IMR-90 (cell line): ENCODE measurements around the gene BCL2L12. TPM values are rescaled to one million over a fixed set of nuclear protein-coding genes. Genes with fewer than 3 reads are reported as not detected.

Source experiments
- ATAC-seq: fragments of 200-7000 bp; cut with Tn5 transposase; 2 replicates; pipeline ENCODE4 v1.9.1; 2020; ENCODE audit warnings: low read depth, mild to moderate bottlenecking, moderate library complexity
- BruUV-seq: library from RNA; stranded (reverse); fragments of 400-500 nt; replicated peaks from 2 replicates; lab custom pipeline; 2021; lab: Mats Ljungman, UMichigan
- CTCF ChIA-PET: fragments of 300-600 bp; formaldehyde crosslinking; extraction: SDS; loops from one replicate; lab custom pipeline; 2021; ENCODE audit warnings: antibody characterized with exemption; lab: Yijun Ruan, JAX
- POLR2A ChIA-PET: fragments of 300-600 bp; sonication (Branson Sonifier 250); formaldehyde crosslinking; loops from one replicate; lab custom pipeline; 2022; ENCODE audit warnings: antibody characterized with exemption; ENCODE audit not compliant: unreplicated experiment; lab: Charles Lee
- DNase-seq: peaks from one replicate; pipeline ENCODE4 v3.0.0; 2013
- H2AFZ ChIP-seq: replicated peaks from 2 replicates; pipeline ENCODE3; 2013; ENCODE audit warnings: low read length, mild to moderate bottlenecking; ENCODE audit not compliant: poor library complexity
- H2AK5ac ChIP-seq: 2 replicates; pipeline ENCODE4 v1.6.1; 2013; ENCODE audit warnings: low read depth, low read length, inconsistent platforms
- H2AK9ac ChIP-seq: replicated peaks from 2 replicates; pipeline ENCODE3; 2013; ENCODE audit warnings: mild to moderate bottlenecking, low read depth, low read length, moderate library complexity; ENCODE audit not compliant: poor library complexity
- H2BK120ac ChIP-seq: 2 replicates; pipeline ENCODE4 v1.6.1; 2013; ENCODE audit warnings: low read depth, low read length, inconsistent platforms
- H2BK15ac ChIP-seq: 3 replicates; pipeline ENCODE4 v1.6.1; 2013; ENCODE audit warnings: low read depth, low read length, inconsistent platforms
- H2BK20ac ChIP-seq: 2 replicates; pipeline ENCODE4 v1.6.1; 2013; ENCODE audit warnings: low read depth, mild to moderate bottlenecking, inconsistent platforms, low read length, moderate library complexity
- H2BK5ac ChIP-seq: 2 replicates; pipeline ENCODE4 v1.6.1; 2013; ENCODE audit warnings: mild to moderate bottlenecking, low read depth, low read length, inconsistent platforms; ENCODE audit not compliant: poor library complexity, severe bottlenecking
- H3K14ac ChIP-seq: replicated peaks from 2 replicates; pipeline ENCODE4 v1.6.1; 2013; ENCODE audit warnings: low read depth, low read length, inconsistent platforms
- H3K18ac ChIP-seq: 2 replicates; pipeline ENCODE4 v1.6.1; 2013; ENCODE audit warnings: low read depth, low read length, control low read depth
- H3K23ac ChIP-seq: 2 replicates; pipeline ENCODE4 v1.6.1; 2013; ENCODE audit warnings: low read depth, low read length, inconsistent platforms
- H3K27ac ChIP-seq: 2 replicates; pipeline ENCODE4 v1.5.1; 2013; ENCODE audit warnings: mild to moderate bottlenecking, control low read depth, low read length; ENCODE audit not compliant: insufficient read depth
- H3K27me3 ChIP-seq: 2 replicates; pipeline ENCODE4 v1.6.1; 2013; ENCODE audit warnings: low read length; ENCODE audit not compliant: control insufficient read depth, insufficient read depth
- H3K36me3 ChIP-seq: 2 replicates; pipeline ENCODE4 v1.6.1; 2013; ENCODE audit warnings: low read length, mixed read lengths; ENCODE audit not compliant: control insufficient read depth, insufficient read depth
- H3K4ac ChIP-seq: 2 replicates; pipeline ENCODE4 v1.6.1; 2013; ENCODE audit warnings: low read depth, low read length, inconsistent platforms
- H3K4me1 ChIP-seq: 2 replicates; pipeline ENCODE4 v1.6.1; 2013; ENCODE audit warnings: low read length, mixed read lengths; ENCODE audit not compliant: control insufficient read depth, insufficient read depth
- H3K4me2 ChIP-seq: 2 replicates; pipeline ENCODE4 v1.6.1; 2013; ENCODE audit warnings: low read depth, mild to moderate bottlenecking, control low read depth, low read length, moderate library complexity
- H3K4me3 ChIP-seq: 2 replicates; pipeline ENCODE4 v1.5.1; 2013; ENCODE audit warnings: low read depth, mild to moderate bottlenecking, control low read depth, low read length, moderate library complexity; ENCODE audit not compliant: insufficient read depth
- H3K56ac ChIP-seq: 2 replicates; pipeline ENCODE4 v1.6.1; 2013; ENCODE audit warnings: low read length, inconsistent platforms; ENCODE audit not compliant: insufficient read depth; ENCODE audit errors: extremely low read depth
- H3K79me1 ChIP-seq, 2 experiments: 2 replicates each; pipeline ENCODE4 v1.6.1; 2013; ENCODE audit warnings: low read length in 2 of 2, inconsistent platforms in 1 of 2, low read depth in 1 of 2
- H3K9ac ChIP-seq: 2 replicates; pipeline ENCODE4 v1.6.1; 2013; ENCODE audit warnings: low read depth, low read length, control low read depth
- H3K9me1 ChIP-seq: 2 replicates; pipeline ENCODE4 v1.6.1; 2013; ENCODE audit warnings: low read length, inconsistent platforms; ENCODE audit not compliant: insufficient read depth
- H3K9me3 ChIP-seq: 2 replicates; pipeline ENCODE4 v1.6.1; 2013; ENCODE audit warnings: low read length; ENCODE audit not compliant: control insufficient read depth, insufficient read depth
- H4K20me1 ChIP-seq: 2 replicates; pipeline ENCODE4 v1.6.1; 2013; ENCODE audit warnings: low read length, inconsistent platforms; ENCODE audit not compliant: insufficient read depth
- H4K5ac ChIP-seq: 2 replicates; pipeline ENCODE4 v1.6.1; 2013; ENCODE audit warnings: mild to moderate bottlenecking, low read depth, low read length, control low read depth
- H4K8ac ChIP-seq, 2 experiments: 2 replicates each; pipeline ENCODE4 v1.6.1; 2013; ENCODE audit warnings: low read depth in 2 of 2, low read length in 2 of 2, control low read depth in 1 of 2, inconsistent platforms in 1 of 2
- H4K91ac ChIP-seq: 2 replicates; pipeline ENCODE4 v1.6.1; 2013; ENCODE audit warnings: low read depth, low read length, inconsistent platforms; ENCODE audit not compliant: insufficient read depth
- ELK1 ChIP-seq: fragments of 150-350 bp; IDR thresholded peaks from 2 replicates; pipeline ENCODE4 v1.6.1; 2016; ENCODE audit warnings: low read depth, mild to moderate bottlenecking, low read length, moderate library complexity, borderline replicate concordance
- RAD21 ChIP-seq: IDR thresholded peaks from 2 replicates; pipeline ENCODE4 v1.6.1; 2012; ENCODE audit warnings: low read length, improper control_type of control experiment
- RCOR1 ChIP-seq: IDR thresholded peaks from 2 replicates; pipeline ENCODE4 v1.6.1; 2012; ENCODE audit warnings: mild to moderate bottlenecking, low read length, improper control_type of control experiment; ENCODE audit not compliant: insufficient replicate concordance
- RFX5 ChIP-seq: IDR thresholded peaks from 2 replicates; pipeline ENCODE4 v1.8.0; 2012; ENCODE audit warnings: low read depth, mild to moderate bottlenecking, low read length, moderate library complexity
- WGBS, 2 experiments: methylation state at CpG; one replicate each; pipeline versions ENCODE4 v1.1.5 to v1.1.7; 2013; ENCODE audit warnings: missing lambda C conversion rate in 2 of 2; ENCODE audit not compliant: insufficient read length in 1 of 2; ENCODE audit errors: extremely low coverage in 2 of 2; 5-methylcytosine and 5-hydroxymethylcytosine counted together
- dilution Hi-C: fragments of 300-500 bp; cut with HindIII; formaldehyde crosslinking; loops from one replicate; pipeline ENCODE4 v1.14.3; 2018; ENCODE audit warnings: low sequenced_read_pairs; ENCODE audit not compliant: unreplicated experiment
- in situ Hi-C: fragments of 300-500 bp; cut with MboI; formaldehyde crosslinking; loops from 3 replicates; pipeline ENCODE4 v1.14.3; 2019; ENCODE audit warnings: low sequenced_read_pairs, inconsistent platforms, mixed read lengths
- intact Hi-C: fragments of 100-400 bp; cut with micrococcal nuclease; formaldehyde crosslinking; loops from 2 replicates; pipeline ENCODE4 v1.10.0; 2022
- polyA plus RNA-seq, 3 experiments: library from polyadenylated mRNA; depleted of rRNA; stranded (reverse); fragments of >200 nt; gene quantifications; 2 replicates each; pipeline ENCODE4 v1.2.3, GENCODE V29; 2012; ENCODE audit warnings: low replicate concordance in 1 of 3
- total RNA-seq: library from RNA; depleted of rRNA; stranded (reverse); fragments of >200 nt; gene quantifications from 2 replicates; pipeline ENCODE4 v1.2.3, GENCODE V29; 2012

BCL2L12 gene
- total and polyA plus RNA-seq, 2 of the 4 experiments (the other 2 are of a cell fraction), result 3.9 to 32.6 TPM

GRCh38 chr19:49645592-49645991 is 20.1 kb upstream of the BCL2L12 start:
- no peak overlapping the region for H4K5ac ChIP-seq
- in situ Hi-C loops, result no loop called here
- no peak overlapping the region for H2AFZ ChIP-seq
- TF ChIP-seq RFX5 (no peak), RAD21 (no peak), RCOR1 (no peak), ELK1 (no peak)
- no peak overlapping the region for H3K4ac ChIP-seq
- dilution Hi-C loops, result no loop called here
- peaks cover 48 to 77% of the 10 kb centered on the region in 2 experiments for H3K79me1 ChIP-seq
- no peak overlapping the region for H3K27ac ChIP-seq
- H3K4me3 ChIP-seq, result no peak overlapping the region
- H3K14ac ChIP-seq, result no peak overlapping the region
- ATAC-seq (no peak), DNase-seq (no peak)
- intact Hi-C loops, result no loop called here
- no peak overlapping the region for H3K18ac ChIP-seq
- H2BK20ac ChIP-seq, result no peak overlapping the region
- H2AK9ac ChIP-seq, result no peak overlapping the region
- no peak overlapping the region for H2AK5ac ChIP-seq
- no peak overlapping the region for H4K8ac ChIP-seq
- H3K23ac ChIP-seq, result no peak overlapping the region
- ChIA-PET POLR2A (no interaction called here), CTCF (no interaction called here)
- 0 out of 2 replicates have a peak, but pooled peaks cover 8% of the 10 kb centered on the region for H3K9me1 ChIP-seq
- no peak overlapping the region for H3K4me2 ChIP-seq
- peaks cover 35% of the 10 kb centered on the region for H3K36me3 ChIP-seq
- peaks cover 4% of the 10 kb centered on the region for H3K4me1 ChIP-seq
- no peak overlapping the region for H2BK15ac ChIP-seq
- no TSS peak for BruUV-seq
- H3K56ac ChIP-seq, result no peak overlapping the region
- peaks cover 46% of the 10 kb centered on the region for H4K20me1 ChIP-seq
- H3K9ac ChIP-seq, result no peak overlapping the region
- 93% methylated on average over 5 of the region's 11 CpGs; no CpG with 5 or more reads in 1 of the 2 experiments for WGBS, 2 experiments
- no peak overlapping the region for H2BK120ac ChIP-seq
- no peak overlapping the region for H4K91ac ChIP-seq
- no peaks in the 10 kb centered on the region for H3K27me3 ChIP-seq
- H3K9me3 ChIP-seq, result no peaks in the 10 kb centered on the region
- H2BK5ac ChIP-seq, result no peak overlapping the region
